Measurements from ENCODE around the gene PROM2. TPM values are rescaled to one million over a fixed set of nuclear protein-coding genes. Genes with fewer than 3 reads are reported as not detected.
A peak's percentile ranks its signal among the peaks of the same experiment; 100 is the strongest.

Gene PROM2
- total RNA-seq, 4 donors from 2014 or later: 1.5 to 13.8 (median 7.1) TPM

- H3K27ac ChIP-seq: no peak overlapping the region
- peak in 1 of 2 donors; percentile 4 for DNase-seq
- intact Hi-C loops (cut with DNase I; ENCODE audit: low total_unique reads): no loop called here
- H3K4me1 ChIP-seq: no peaks in the 10 kb centered on the region
- TF ChIP-seq CTCF (IDR thresholded peaks at IDR 0.05): no peak
- TF ChIP-seq POLR2A (IDR thresholded peaks at IDR 0.05): no peak
- H3K27me3 ChIP-seq: no peaks in the 10 kb centered on the region
- no peak overlapping the region for H3K4me3 ChIP-seq
- H3K9me3 ChIP-seq: no peaks in the 10 kb centered on the region
- H3K36me3 ChIP-seq: no peaks in the 10 kb centered on the region
Observed at GRCh38 chr2:95272781-95273180, 1.5 kb upstream of the PROM2 start.

GRCh38 chr2:95273566-95274290, 521 bp upstream of the PROM2 start:
- Histone ChIP-seq H3K27me3 (no peaks in the 10 kb centered on the region), H3K9me3 (no peaks in the 10 kb centered on the region), H3K36me3 (no peaks in the 10 kb centered on the region), H3K27ac (no peak overlapping the region), H3K4me3 (no peak overlapping the region), H3K4me1 (no peaks in the 10 kb centered on the region)
- TF ChIP-seq CTCF (IDR thresholded peaks at IDR 0.05) (no peak), POLR2A (IDR thresholded peaks at IDR 0.05) (no peak)
- intact Hi-C loops (cut with DNase I; ENCODE audit: low total_unique reads): no loop called here
- DNase-seq: no peak

- Histone ChIP-seq H3K4me3 (no peak overlapping the region), H3K4me1 (no peaks in the 10 kb centered on the region), H3K9me3 (no peaks in the 10 kb centered on the region), H3K27me3 (no peaks in the 10 kb centered on the region), H3K27ac (no peak overlapping the region), H3K36me3 (no peaks in the 10 kb centered on the region)
- TF ChIP-seq CTCF (IDR thresholded peaks at IDR 0.05) (no peak), POLR2A (IDR thresholded peaks at IDR 0.05) (no peak)
- intact Hi-C loops (cut with DNase I; ENCODE audit: low total_unique reads): no loop called here
- DNase-seq: no peak
Observed at GRCh38 chr2:95275151-95275515, 884 bp downstream of the PROM2 start.

- H3K27ac ChIP-seq: no peak overlapping the region
- no peaks in the 10 kb centered on the region for H3K27me3 ChIP-seq
- TF ChIP-seq CTCF (IDR thresholded peaks at IDR 0.05) (no peak), POLR2A (IDR thresholded peaks at IDR 0.05) (no peak)
- peak in 1 of 2 donors; percentile 8 for DNase-seq
- no peaks in the 10 kb centered on the region for H3K36me3 ChIP-seq
- intact Hi-C loops (cut with DNase I; ENCODE audit: low total_unique reads): no loop called here
- no peak overlapping the region for H3K4me3 ChIP-seq
- H3K9me3 ChIP-seq: no peaks in the 10 kb centered on the region
- H3K4me1 ChIP-seq: no peaks in the 10 kb centered on the region
Observed at GRCh38 chr2:95275601-95276243, 1.5 kb downstream of the PROM2 start.

GRCh38 chr2:95276244-95276887, 2.1 kb downstream of the PROM2 start:
- TF ChIP-seq CTCF (IDR thresholded peaks at IDR 0.05) (no peak), POLR2A (IDR thresholded peaks at IDR 0.05) (no peak)
- DNase-seq: peak in 1 of 2 donors; percentile 6
- intact Hi-C loops (cut with DNase I; ENCODE audit: low total_unique reads): no loop called here
- Histone ChIP-seq H3K4me3 (no peak overlapping the region), H3K27me3 (no peaks in the 10 kb centered on the region), H3K4me1 (no peaks in the 10 kb centered on the region), H3K9me3 (no peaks in the 10 kb centered on the region), H3K27ac (no peak overlapping the region), H3K36me3 (no peaks in the 10 kb centered on the region)

Measured in uterus (tissue), 4 donors.